Sigmoid colon (tissue), 4 donors: ENCODE results near the gene GRB10.

Source experiments
- EP300 ChIP-seq, 4 donors: sonication (generic); formaldehyde crosslinking; IDR thresholded peaks; one replicate each; pipeline ENCODE4 v1.6.1; 2017; ENCODE audit warnings: antibody characterized with exemption in 4 of 4
- POLR2A ChIP-seq, 2 donors: fragments of 450-650 bp; IDR thresholded peaks; one replicate each; pipeline ENCODE4 v1.6.1; 2016; ENCODE audit warnings: antibody characterized with exemption in 2 of 2, mild to moderate bottlenecking in 2 of 2, moderate library complexity in 2 of 2
- POLR2AphosphoS5 ChIP-seq, 4 donors: sonication (generic); formaldehyde crosslinking; IDR thresholded peaks; one replicate each; pipeline ENCODE4 v1.6.1; 2017; ENCODE audit warnings: antibody characterized with exemption in 4 of 4
- TF ChIP-seq, protein P1 (sequence below), 4 experiments: fragments of 450-650 bp in 3 of 4; fragments of 200-600 bp in 1 of 4; IDR thresholded peaks; one replicate each; pipeline ENCODE4 v1.5.1; 2016 to 2019; ENCODE audit warnings: antibody characterized with exemption in 4 of 4, mild to moderate bottlenecking in 3 of 4, moderate library complexity in 2 of 4

DNA sequence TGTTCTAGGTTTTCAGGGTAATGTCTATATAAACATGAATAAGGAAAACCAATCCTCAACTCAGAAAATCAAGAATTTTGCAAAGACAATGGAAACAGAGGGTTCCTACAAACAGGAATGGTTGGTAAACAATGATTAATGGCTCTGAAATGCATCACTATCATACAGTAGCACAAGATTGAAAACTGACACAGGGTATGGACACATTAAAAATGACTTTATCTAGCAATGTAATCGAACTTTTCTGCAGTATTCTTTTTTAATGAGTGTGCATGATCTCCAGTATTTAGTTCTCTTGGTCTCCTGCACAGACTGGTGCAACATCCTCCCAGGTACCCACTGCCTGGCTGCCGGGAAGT is 15.9 kb downstream of the GRB10 start:
- TF ChIP-seq, protein P1, sequence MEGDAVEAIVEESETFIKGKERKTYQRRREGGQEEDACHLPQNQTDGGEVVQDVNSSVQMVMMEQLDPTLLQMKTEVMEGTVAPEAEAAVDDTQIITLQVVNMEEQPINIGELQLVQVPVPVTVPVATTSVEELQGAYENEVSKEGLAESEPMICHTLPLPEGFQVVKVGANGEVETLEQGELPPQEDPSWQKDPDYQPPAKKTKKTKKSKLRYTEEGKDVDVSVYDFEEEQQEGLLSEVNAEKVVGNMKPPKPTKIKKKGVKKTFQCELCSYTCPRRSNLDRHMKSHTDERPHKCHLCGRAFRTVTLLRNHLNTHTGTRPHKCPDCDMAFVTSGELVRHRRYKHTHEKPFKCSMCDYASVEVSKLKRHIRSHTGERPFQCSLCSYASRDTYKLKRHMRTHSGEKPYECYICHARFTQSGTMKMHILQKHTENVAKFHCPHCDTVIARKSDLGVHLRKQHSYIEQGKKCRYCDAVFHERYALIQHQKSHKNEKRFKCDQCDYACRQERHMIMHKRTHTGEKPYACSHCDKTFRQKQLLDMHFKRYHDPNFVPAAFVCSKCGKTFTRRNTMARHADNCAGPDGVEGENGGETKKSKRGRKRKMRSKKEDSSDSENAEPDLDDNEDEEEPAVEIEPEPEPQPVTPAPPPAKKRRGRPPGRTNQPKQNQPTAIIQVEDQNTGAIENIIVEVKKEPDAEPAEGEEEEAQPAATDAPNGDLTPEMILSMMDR (IDR thresholded peaks at IDR 0.05): no peak
- TF ChIP-seq POLR2A (IDR thresholded peaks at IDR 0.05) (no peak), EP300 (IDR thresholded peaks at IDR 0.05) (no peak), POLR2AphosphoS5 (IDR thresholded peaks at IDR 0.05) (no peak)
